Measurements from ENCODE around the gene EBF4. TPM values are rescaled to one million over a fixed set of nuclear protein-coding genes. Genes with fewer than 3 reads are reported as not detected.

The EBF4 gene
- total RNA-seq, 2 donors from 2014 or later, result 2.0 to 7.5 TPM

- no peaks in the 10 kb centered on the region for H3K9me3 ChIP-seq
- H3K27ac ChIP-seq, result no peak overlapping the region
- no peak for DNase-seq
- no peak overlapping the region for H3K9ac ChIP-seq (ENCODE audit: low read depth in 2 of 2, low read length in 2 of 2)
- H3K36me3 ChIP-seq, result no peaks in the 10 kb centered on the region
- intact Hi-C loops (cut with DNase I), result no loop called here
- peaks cover 34% of the 10 kb centered on the region for H3K27me3 ChIP-seq
- H3K4me1 ChIP-seq, result no peaks in the 10 kb centered on the region
- no peak overlapping the region for H3K4me3 ChIP-seq
- no peak for TF ChIP-seq CTCF (IDR thresholded peaks at IDR 0.05)
Observed at GRCh38 chr20:2691663-2692035, 931 bp upstream of the EBF4 start.

GRCh38 chr20:2692886-2693285 lies 306 bp downstream of the EBF4 start:
- DNase-seq, result no peak
- Histone ChIP-seq H3K27me3 (peaks cover 34% of the 10 kb centered on the region), H3K4me1 (no peaks in the 10 kb centered on the region), H3K36me3 (no peaks in the 10 kb centered on the region), H3K4me3 (peak overlapping the region; percentile 35), H3K9me3 (no peaks in the 10 kb centered on the region), H3K9ac (ENCODE audit: low read depth in 2 of 2, low read length in 2 of 2) (no peak overlapping the region), H3K27ac (no peak overlapping the region)
- intact Hi-C loops (cut with DNase I), result no loop called here
- no peak for TF ChIP-seq CTCF (IDR thresholded peaks at IDR 0.05)

GRCh38 chr20:2693286-2694007 lies 867 bp downstream of the EBF4 start:
- no peaks in the 10 kb centered on the region for H3K4me1 ChIP-seq
- no peaks in the 10 kb centered on the region for H3K9me3 ChIP-seq
- intact Hi-C loops (cut with DNase I), result no loop called here
- no peaks in the 10 kb centered on the region for H3K36me3 ChIP-seq
- H3K27ac ChIP-seq, result no peak overlapping the region
- no peak for TF ChIP-seq CTCF (IDR thresholded peaks at IDR 0.05)
- H3K9ac ChIP-seq (ENCODE audit: low read depth in 2 of 2, low read length in 2 of 2), result peak overlapping the region in 1 of 2 donors; percentile 35
- no peak for DNase-seq
- H3K4me3 ChIP-seq, result peak overlapping the region; percentile 35
- peaks cover 34% of the 10 kb centered on the region for H3K27me3 ChIP-seq

GRCh38 chr20:2694008-2694471 lies 1.5 kb downstream of the EBF4 start:
- Histone ChIP-seq H3K36me3 (no peaks in the 10 kb centered on the region), H3K9ac (ENCODE audit: low read depth in 2 of 2, low read length in 2 of 2) (no peak overlapping the region), H3K4me1 (no peaks in the 10 kb centered on the region), H3K4me3 (no peak overlapping the region), H3K9me3 (no peaks in the 10 kb centered on the region), H3K27ac (no peak overlapping the region), H3K27me3 (peaks cover 34% of the 10 kb centered on the region)
- intact Hi-C loops (cut with DNase I), result no loop called here
- no peak for TF ChIP-seq CTCF (IDR thresholded peaks at IDR 0.05)
- no peak for DNase-seq

GRCh38 chr20:2694519-2694918 lies 1.9 kb downstream of the EBF4 start:
- intact Hi-C loops (cut with DNase I), result no loop called here
- Histone ChIP-seq H3K9ac (ENCODE audit: low read depth in 2 of 2, low read length in 2 of 2) (no peak overlapping the region), H3K27me3 (peaks cover 34% of the 10 kb centered on the region), H3K27ac (no peak overlapping the region), H3K9me3 (no peaks in the 10 kb centered on the region), H3K4me3 (no peak overlapping the region), H3K4me1 (no peaks in the 10 kb centered on the region), H3K36me3 (no peaks in the 10 kb centered on the region)
- no peak for DNase-seq
- no peak for TF ChIP-seq CTCF (IDR thresholded peaks at IDR 0.05)
